Activated B cell treated with CpG ODN at 0.5 μM for 24 hours (primary cell): ENCODE data around the gene DGAT2. TPM values are rescaled to one million over a fixed set of nuclear protein-coding genes. Genes with fewer than 3 reads are reported as not detected.
A peak's percentile ranks its signal among the peaks of the same experiment; 100 is the strongest.

Experiments used
- ATAC-seq: fragments of 200-7000 bp; cut with Tn5 transposase; one replicate; pipeline ENCODE4 v1.10.0; 2021; ENCODE audit warnings: low read depth, mild to moderate bottlenecking, moderate library complexity
- CTCF ChIA-PET: fragments of 350-600 bp; sonication (Branson Sonifier 250); formaldehyde crosslinking; loops from one replicate; lab custom pipeline; 2021; ENCODE audit warnings: antibody characterized with exemption; lab: Charles Lee
- POLR2A ChIA-PET: fragments of 350-600 bp; sonication (Branson Sonifier 250); formaldehyde crosslinking; loops from one replicate; lab custom pipeline; 2021; ENCODE audit warnings: antibody characterized with exemption; lab: Charles Lee
- DNase-seq: peaks from one replicate; pipeline ENCODE4 v3.0.0; 2022
- H3K27ac Mint-ChIP-seq: one replicate; pipeline ENCODE4 v1.8.0; 2020; ENCODE audit warnings: mixed read lengths
- H3K27me3 Mint-ChIP-seq: one replicate; pipeline ENCODE4 v1.8.0; 2021; ENCODE audit warnings: mixed read lengths
- H3K36me3 Mint-ChIP-seq: one replicate; pipeline ENCODE4 v1.8.0; 2021; ENCODE audit warnings: low read depth, mixed read lengths
- H3K4me1 Mint-ChIP-seq: one replicate; pipeline ENCODE4 v1.8.0; 2021; ENCODE audit warnings: mixed read lengths
- H3K4me3 Mint-ChIP-seq: one replicate; pipeline ENCODE4 v1.8.0; 2020; ENCODE audit warnings: mild to moderate bottlenecking, mixed read lengths
- H3K9me3 Mint-ChIP-seq: one replicate; pipeline ENCODE4 v1.8.0; 2020; ENCODE audit warnings: mixed read lengths
- CTCF ChIP-seq: fragments of 200-600 bp; IDR thresholded peaks from one replicate; pipeline ENCODE4 v1.8.0; 2022; ENCODE audit warnings: antibody characterized with exemption, mild to moderate bottlenecking
- intact Hi-C: fragments of 100-400 bp; cut with micrococcal nuclease; formaldehyde crosslinking; loops from one replicate; pipeline ENCODE4 v1.15.1; 2024
- total RNA-seq: library from RNA; stranded (reverse); gene quantifications from 2 replicates; pipeline ENCODE4 v1.2.3, GENCODE V29; 2022

Gene DGAT2
- total RNA-seq, 1 donor from 2014 or later: 7.9 TPM

- intact Hi-C loops: loop anchor here (2.0 to 10.0 kb wide), 2 partner anchors 15 to 635 kb away; partner anchors contain the start of gene EMSY
Measured at GRCh38 chr11:75809991-75810390, 41.4 kb downstream of the DGAT2 start.

GRCh38 chr11:75810637-75811390, 42.2 kb downstream of the DGAT2 start:
- POLR2A ChIA-PET: interaction anchor here (0.6 to 8.1 kb wide), 2 partner anchors 14 to 70 kb away, joined by 3 to 94 read pairs; no protein-coding TSS in a partner anchor
- no peak for TF ChIP-seq CTCF
- Mint-ChIP-seq H3K36me3 (peaks cover 4% of the 10 kb centered on the region), H3K4me1 (peaks cover 54% of the 10 kb centered on the region), H3K9me3 (no peaks in the 10 kb centered on the region), H3K27ac (peak overlapping the region; percentile 50), H3K27me3 (no peaks in the 10 kb centered on the region), H3K4me3 (no peak overlapping the region)
- intact Hi-C loops: loop anchor here (2.0 to 10.0 kb wide), 2 partner anchors 14 to 634 kb away; partner anchors contain the start of gene EMSY
- CTCF ChIA-PET: interaction anchor here (1.1 to 1.6 kb wide), 4 partner anchors 8 to 341 kb away, joined by 4 to 10 read pairs (median 4); no protein-coding TSS in a partner anchor
- no peak for DNase-seq
- no peak for ATAC-seq

More at GRCh38 chr11:75809991-75810390, 41.4 kb downstream of the DGAT2 start:
- ATAC-seq (no peak), DNase-seq (no peak)
- Mint-ChIP-seq H3K9me3 (no peaks in the 10 kb centered on the region), H3K27me3 (no peaks in the 10 kb centered on the region), H3K36me3 (peaks cover 3% of the 10 kb centered on the region), H3K4me1 (peaks cover 54% of the 10 kb centered on the region), H3K27ac (peak overlapping the region; percentile 50), H3K4me3 (no peak overlapping the region)
- TF ChIP-seq CTCF: no peak
- ChIA-PET CTCF (interaction anchor here (1.1 to 1.4 kb wide), 2 partner anchors 64 to 342 kb away, joined by 4 to 5 read pairs; no protein-coding TSS in a partner anchor), POLR2A (interaction anchor here (8.1 kb wide), 1 partner anchor 15 kb away, joined by 94 read pairs; no protein-coding TSS in a partner anchor)

DNA sequence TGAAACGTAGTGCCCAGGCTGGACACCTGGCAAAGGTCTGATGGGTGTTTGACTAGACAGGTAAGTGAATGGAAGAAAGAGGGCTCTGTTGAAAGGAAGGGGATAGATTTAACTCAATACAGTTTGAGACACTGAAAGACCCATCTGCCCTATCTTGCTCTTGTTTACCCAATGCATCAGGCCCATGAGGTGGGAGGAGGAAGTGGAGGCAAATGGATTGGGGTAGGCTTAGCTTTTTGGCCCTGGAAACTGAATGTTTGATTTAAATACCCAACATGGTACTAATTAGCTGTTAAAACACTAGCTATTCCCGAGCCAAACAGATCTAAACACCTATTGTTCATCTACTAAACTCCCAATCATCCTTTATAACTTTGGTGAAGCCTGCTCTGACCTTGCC, 42.9 kb downstream of the DGAT2 start:
- Mint-ChIP-seq H3K27me3 (no peaks in the 10 kb centered on the region), H3K4me3 (no peak overlapping the region), H3K36me3 (peaks cover 4% of the 10 kb centered on the region), H3K4me1 (peaks cover 54% of the 10 kb centered on the region), H3K27ac (no peak overlapping the region), H3K9me3 (no peaks in the 10 kb centered on the region)
- ChIA-PET CTCF (interaction anchor here (1.1 to 1.6 kb wide), 2 partner anchors 8 to 56 kb away, joined by 4 to 10 read pairs; no protein-coding TSS in a partner anchor), POLR2A (interaction anchor here (8.1 kb wide), 1 partner anchor 13 kb away, joined by 94 read pairs; no protein-coding TSS in a partner anchor)
- ATAC-seq: no peak
- no peak for TF ChIP-seq CTCF
- DNase-seq: no peak
- intact Hi-C loops: loop anchor here (2.0 to 10.0 kb wide), 2 partner anchors 13 to 633 kb away; partner anchors contain the start of gene EMSY

DNA sequence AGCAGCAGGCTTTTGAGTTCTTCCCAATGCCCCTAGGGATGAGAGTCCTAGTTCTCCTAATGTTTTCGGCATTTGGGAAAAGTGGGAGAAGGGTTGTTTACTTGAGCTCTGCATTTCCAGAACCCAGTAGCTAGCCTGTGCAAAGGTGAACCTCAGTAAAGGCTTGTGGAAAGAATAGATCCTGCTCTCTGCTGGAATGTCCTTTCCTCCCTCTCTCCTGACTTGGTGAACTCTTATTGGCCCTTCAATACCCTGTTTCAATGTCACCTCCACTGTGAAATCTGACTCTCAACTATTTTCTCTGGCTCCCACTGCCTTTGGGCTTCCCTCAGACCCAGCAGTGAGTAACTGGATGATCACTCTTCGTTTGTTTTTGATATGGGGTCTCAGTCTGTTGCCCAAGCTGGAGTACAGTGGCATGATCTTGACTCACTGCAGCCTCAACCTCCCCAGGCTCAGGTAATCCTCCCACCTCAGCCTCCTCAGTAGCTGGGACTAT, 44.0 kb downstream of the DGAT2 start:
- Mint-ChIP-seq H3K9me3 (no peaks in the 10 kb centered on the region), H3K27ac (peak overlapping the region; percentile 96), H3K4me3 (no peak overlapping the region), H3K36me3 (peaks cover 4% of the 10 kb centered on the region), H3K27me3 (no peaks in the 10 kb centered on the region), H3K4me1 (peaks cover 49% of the 10 kb centered on the region)
- POLR2A ChIA-PET: interaction anchor here (0.9 to 8.1 kb wide), 2 partner anchors 12 to 60 kb away, joined by 3 to 94 read pairs; no protein-coding TSS in a partner anchor
- ATAC-seq (no peak), DNase-seq (no peak)
- intact Hi-C loops: loop anchor here (10.0 kb wide), 1 partner anchor 632 kb away; the partner anchor contains the start of gene EMSY
- CTCF ChIA-PET: interaction anchor here (2.5 to 4.1 kb wide), 2 partner anchors 10 to 55 kb away, joined by 18 to 23 read pairs; no protein-coding TSS in a partner anchor
- no peak for TF ChIP-seq CTCF
